ENCODE results near the gene TPD52L2. TPM values are rescaled to one million over a fixed set of nuclear protein-coding genes. Genes with fewer than 3 reads are reported as not detected.
A peak's percentile ranks its signal among the peaks of the same experiment; 100 is the strongest.

Gene TPD52L2
- polyA plus RNA-seq (ENCODE audit: insufficient read length in 3 of 3), result 10 to 100 TPM; 80.6 to 82.1 (median 81.3) TPM

- DNase-seq (ENCODE audit: low read depth in 3 of 3, low spot score in 2 of 3), result peak; percentile 92 to 98 (median 96)
Measured at GRCh38 chr20:63864978-63865640, at the start of gene TPD52L2. TPD52L2 (plus strand) TSS chr20:63865270; CDS start chr20:63865366, 96 bp downstream.

GRCh38 chr20:63815615-63816253 is 49.3 kb upstream of the TPD52L2 start:
- no peak for DNase-seq (ENCODE audit: low read depth in 3 of 3, low spot score in 2 of 3)

- no peak for DNase-seq (ENCODE audit: low read depth in 3 of 3, low spot score in 2 of 3)
Measured at GRCh38 chr20:63819224-63819921, 45.7 kb upstream of the TPD52L2 start.

GRCh38 chr20:63821811-63822210 is 43.3 kb upstream of the TPD52L2 start:
- no peak for DNase-seq (ENCODE audit: low read depth in 3 of 3, low spot score in 2 of 3)

GRCh38 chr20:63822276-63822696 is 42.8 kb upstream of the TPD52L2 start:
- DNase-seq (ENCODE audit: low read depth in 3 of 3, low spot score in 2 of 3), result no peak

- DNase-seq (ENCODE audit: low read depth in 3 of 3, low spot score in 2 of 3), result no peak
Measured at GRCh38 chr20:63823691-63824311, 41.3 kb upstream of the TPD52L2 start.

- no peak for DNase-seq (ENCODE audit: low read depth in 3 of 3, low spot score in 2 of 3)
Measured at GRCh38 chr20:63825331-63826118, 39.5 kb upstream of the TPD52L2 start.

GRCh38 chr20:63826753-63827152 is 38.3 kb upstream of the TPD52L2 start:
- no peak for DNase-seq (ENCODE audit: low read depth in 3 of 3, low spot score in 2 of 3)

GRCh38 chr20:63828124-63828523 is 36.9 kb upstream of the TPD52L2 start:
- no peak for DNase-seq (ENCODE audit: low read depth in 3 of 3, low spot score in 2 of 3)

- DNase-seq (ENCODE audit: low read depth in 3 of 3, low spot score in 2 of 3), result no peak
Measured at GRCh38 chr20:63828545-63828944, 36.5 kb upstream of the TPD52L2 start.

- DNase-seq (ENCODE audit: low read depth in 3 of 3, low spot score in 2 of 3), result no peak
Measured at GRCh38 chr20:63828951-63829350, 36.1 kb upstream of the TPD52L2 start.

GRCh38 chr20:63829603-63829944 is 35.5 kb upstream of the TPD52L2 start:
- no peak for DNase-seq (ENCODE audit: low read depth in 3 of 3, low spot score in 2 of 3)

- no peak for DNase-seq (ENCODE audit: low read depth in 3 of 3, low spot score in 2 of 3)
Measured at GRCh38 chr20:63829945-63830835, 34.9 kb upstream of the TPD52L2 start.

GRCh38 chr20:63830841-63831588 is 34.1 kb upstream of the TPD52L2 start, which contains the start of gene ZBTB46:
ZBTB46 (minus strand) TSS chr20:63831264; CDS start chr20:63790757, 40,507 bp downstream.
- DNase-seq (ENCODE audit: low read depth in 3 of 3, low spot score in 2 of 3), result no peak

- DNase-seq (ENCODE audit: low read depth in 3 of 3, low spot score in 2 of 3), result no peak
Measured at GRCh38 chr20:63831646-63831992, 33.5 kb upstream of the TPD52L2 start.

GRCh38 chr20:63831993-63832686 is 32.9 kb upstream of the TPD52L2 start:
- no peak for DNase-seq (ENCODE audit: low read depth in 3 of 3, low spot score in 2 of 3)

- no peak for DNase-seq (ENCODE audit: low read depth in 3 of 3, low spot score in 2 of 3)
Measured at GRCh38 chr20:63833776-63834490, 31.1 kb upstream of the TPD52L2 start.

- no peak for DNase-seq (ENCODE audit: low read depth in 3 of 3, low spot score in 2 of 3)
Measured at GRCh38 chr20:63834491-63834880, 30.6 kb upstream of the TPD52L2 start.

Measured in right renal cortex interstitium (tissue), 3 donors.